GM12864 (cell line): ENCODE measurements around the gene PFKP.

ENCODE experiments used
- DNase-seq: peaks from one replicate; pipeline ENCODE4 v3.0.0-alpha.2; 2011; ENCODE audit warnings: low read depth
- H3K4me3 ChIP-seq: 2 replicates; pipeline ENCODE4 v1.5.1; 2011; ENCODE audit warnings: mild to moderate bottlenecking, low read depth, low read length, control low read depth
- CTCF ChIP-seq: IDR thresholded peaks from 2 replicates; pipeline ENCODE4 v1.5.1; 2011; ENCODE audit warnings: low read depth, mild to moderate bottlenecking, moderate library complexity, low read length, control low read depth, inconsistent platforms; ENCODE audit errors: missing control alignments

PFKP gene

GRCh38 chr10:3135006-3135405 is 67.7 kb downstream of the PFKP start:
- no peak overlapping the region for H3K4me3 ChIP-seq
- no peak for TF ChIP-seq CTCF
- no peak for DNase-seq

- no peak for TF ChIP-seq CTCF
- DNase-seq: no peak
- no peak overlapping the region for H3K4me3 ChIP-seq
Observed at GRCh38 chr10:3136336-3136735, 69.0 kb downstream of the PFKP start.

- no peak for TF ChIP-seq CTCF
- no peak for DNase-seq
- no peak overlapping the region for H3K4me3 ChIP-seq
Observed at GRCh38 chr10:3136763-3137611, 69.6 kb downstream of the PFKP start.

- no peak for TF ChIP-seq CTCF
- no peak for DNase-seq
- H3K4me3 ChIP-seq: no peak overlapping the region
Observed at GRCh38 chr10:3137958-3138726, 70.8 kb downstream of the PFKP start.

GRCh38 chr10:3139216-3139910 is 72.0 kb downstream of the PFKP start:
- no peak for TF ChIP-seq CTCF
- DNase-seq: no peak
- no peak overlapping the region for H3K4me3 ChIP-seq

GRCh38 chr10:3140280-3140679 is 72.9 kb downstream of the PFKP start:
- DNase-seq: no peak
- H3K4me3 ChIP-seq: no peak overlapping the region
- no peak for TF ChIP-seq CTCF
